ENCODE results near the gene MAPK8.

MAPK8 gene

GRCh38 chr10:48451969-48452878, 145.7 kb downstream of the MAPK8 start:
- peak; percentile 45 for DNase-seq

GRCh38 chr10:48452879-48453412, 146.5 kb downstream of the MAPK8 start:
- no peak for DNase-seq

- peak; percentile 56 for DNase-seq
These were observed 147.2 kb downstream of the MAPK8 start for GRCh38 chr10:48453451-48454301.

GRCh38 chr10:48454302-48455054, 148.0 kb downstream of the MAPK8 start:
- DNase-seq: peak; percentile 30

- DNase-seq: peak; percentile 41
These were observed 148.5 kb downstream of the MAPK8 start for GRCh38 chr10:48455055-48455391.

- peak; percentile 54 for DNase-seq
These were observed 149.1 kb downstream of the MAPK8 start for GRCh38 chr10:48455392-48456151.

GRCh38 chr10:48456361-48456804, 149.9 kb downstream of the MAPK8 start:
- peak; percentile 27 for DNase-seq

- DNase-seq: peak; percentile 50
These were observed 150.6 kb downstream of the MAPK8 start for GRCh38 chr10:48456808-48457761.

GRCh38 chr10:48457949-48458661, 151.6 kb downstream of the MAPK8 start:
- DNase-seq: peak; percentile 54

GRCh38 chr10:48458662-48459048, 152.2 kb downstream of the MAPK8 start:
- peak; percentile 60 for DNase-seq

GRCh38 chr10:48459270-48460150, 153.0 kb downstream of the MAPK8 start:
- DNase-seq: peak; percentile 56

GRCh38 chr10:48460182-48460581, 153.7 kb downstream of the MAPK8 start:
- no peak for DNase-seq

- DNase-seq: peak; percentile 50
These were observed 155.4 kb downstream of the MAPK8 start for GRCh38 chr10:48461623-48462481.

GRCh38 chr10:48462482-48463020, 156.1 kb downstream of the MAPK8 start:
- peak; percentile 50 for DNase-seq

GRCh38 chr10:48463318-48464003, 157.0 kb downstream of the MAPK8 start:
- DNase-seq: peak; percentile 55

GRCh38 chr10:48464121-48464870, 157.8 kb downstream of the MAPK8 start:
- peak; percentile 50 for DNase-seq
